HepG2 (cell line): Measurements from ENCODE around the gene RANBP3. TPM values are rescaled to one million over a fixed set of nuclear protein-coding genes. Genes with fewer than 3 reads are reported as not detected.
A peak's percentile ranks its signal among the peaks of the same experiment; 100 is the strongest.

Experiments used
- AGO2 ChIP-seq: fragments of 200-400 bp; formaldehyde crosslinking; optimal IDR thresholded peaks from 2 replicates; pipeline ENCODE3; 2017; ENCODE audit warnings: mild to moderate bottlenecking, low read depth, low read length, moderate library complexity
- ARID2 ChIP-seq: sonication (generic); formaldehyde crosslinking; IDR thresholded peaks from 2 replicates; pipeline ENCODE4 v1.8.1; 2022; ENCODE audit warnings: mild to moderate bottlenecking, missing genetic modification reagents, borderline replicate concordance
- ARNT2 ChIP-seq: sonication (generic); formaldehyde crosslinking; IDR thresholded peaks from 2 replicates; pipeline ENCODE4 v1.8.0; 2022; ENCODE audit warnings: mild to moderate bottlenecking, low read depth, missing genetic modification reagents, moderate library complexity
- CENPT ChIP-seq: sonication (generic); formaldehyde crosslinking; IDR thresholded peaks from 2 replicates; pipeline ENCODE4 v1.8.0; 2022; ENCODE audit warnings: low read depth, mild to moderate bottlenecking, moderate library complexity, missing genetic modification reagents
- HOXA3 ChIP-seq: sonication (generic); formaldehyde crosslinking; IDR thresholded peaks from 2 replicates; pipeline ENCODE4 v1.5.0; 2020; ENCODE audit warnings: missing genetic modification reagents
- MIER2 ChIP-seq: IDR thresholded peaks from 2 replicates; pipeline ENCODE4 v1.6.1; 2016; ENCODE audit warnings: missing biosample characterization, missing genetic modification reagents
- MIXL1 ChIP-seq: IDR thresholded peaks from 2 replicates; pipeline ENCODE4 v1.6.1; 2016
- PRDM4 ChIP-seq: sonication (generic); formaldehyde crosslinking; IDR thresholded peaks from 2 replicates; pipeline ENCODE4 v1.9.0; 2021; ENCODE audit warnings: missing genetic modification reagents, borderline replicate concordance
- USF2 ChIP-seq, 2 experiments: sonication (generic) in 1 of 2; formaldehyde crosslinking in 1 of 2; IDR thresholded peaks; 2 replicates each; pipeline versions ENCODE4 v1.5.1 to v1.6.1; 2011 to 2020; ENCODE audit warnings: borderline replicate concordance in 1 of 2, low read depth in 1 of 2, low read length in 1 of 2, mild to moderate bottlenecking in 1 of 2, missing genetic modification reagents in 1 of 2, moderate library complexity in 1 of 2
- ZBTB14 ChIP-seq: sonication (generic); formaldehyde crosslinking; IDR thresholded peaks from 2 replicates; pipeline ENCODE4 v1.4.0; 2020; ENCODE audit warnings: missing genetic modification reagents
- ZBTB43 ChIP-seq: sonication (generic); formaldehyde crosslinking; conservative IDR thresholded peaks from 2 replicates; pipeline ENCODE4 v1.4.0; 2020; ENCODE audit warnings: missing genetic modification reagents
- ZNF335 ChIP-seq: sonication (generic); formaldehyde crosslinking; IDR thresholded peaks from 2 replicates; pipeline ENCODE4 v1.4.0; 2020; ENCODE audit warnings: missing genetic modification reagents
- ZNF33B ChIP-seq: sonication (generic); formaldehyde crosslinking; IDR thresholded peaks from 2 replicates; pipeline ENCODE4 v1.5.1; 2020; ENCODE audit warnings: mild to moderate bottlenecking, missing genetic modification reagents
- ZNF383 ChIP-seq: sonication (generic); formaldehyde crosslinking; IDR thresholded peaks from 2 replicates; pipeline ENCODE4 v1.4.0; 2020; ENCODE audit warnings: missing genetic modification reagents, mild to moderate bottlenecking, borderline replicate concordance
- ZNF451 ChIP-seq: sonication (generic); formaldehyde crosslinking; IDR thresholded peaks from 2 replicates; pipeline ENCODE4 v1.5.0; 2020; ENCODE audit warnings: mild to moderate bottlenecking, missing genetic modification reagents
- ZNF784 ChIP-seq: sonication (generic); formaldehyde crosslinking; IDR thresholded peaks from 2 replicates; pipeline ENCODE4 v1.5.1; 2020; ENCODE audit warnings: missing genetic modification reagents, mild to moderate bottlenecking, borderline replicate concordance
- ZNF839 ChIP-seq: sonication (generic); formaldehyde crosslinking; IDR thresholded peaks from 2 replicates; pipeline ENCODE4 v1.4.0; 2020; ENCODE audit warnings: missing genetic modification reagents, mild to moderate bottlenecking, borderline replicate concordance
- ZSCAN5A ChIP-seq: sonication (generic); formaldehyde crosslinking; IDR thresholded peaks from 2 replicates; pipeline ENCODE4 v1.8.0; 2022; ENCODE audit warnings: mild to moderate bottlenecking, missing genetic modification reagents, borderline replicate concordance
- polyA plus RNA-seq, 8 experiments: library from polyadenylated mRNA; depleted of rRNA in 3 of 8; stranded (reverse) in 7 of 8; unstranded in 1 of 8; fragments of >200 nt; fragmentation: Illumina TruSeq in 4 of 8; extraction: Trizol in 4 of 8; gene quantifications; 2 replicates each; pipeline versions ENCODE4 v1.2.1 to v1.2.3, GENCODE V29; 2011 to 2016; ENCODE audit warnings: low read depth in 4 of 8, missing spikeins in 1 of 8, mixed read lengths in 1 of 8; ENCODE audit not compliant: insufficient read depth in 1 of 8
- total RNA-seq, 5 experiments: library from RNA; depleted of rRNA; stranded (reverse); fragments of >200 nt; fragmentation: Illumina TruSeq; extraction: Trizol; gene quantifications; 2 replicates each; pipeline ENCODE4 v1.2.3, GENCODE V29; 2016; ENCODE audit warnings: low read depth in 1 of 5

The RANBP3 gene
- total and polyA plus RNA-seq, 2 of the 13 experiments (the other 11 are each of a cell fraction or from before 2014, with no cell fraction given) = 39.5 to 149 TPM

GRCh38 chr19:5903624-5904351 is 74.2 kb downstream of the RANBP3 start, which contains the start of gene NDUFA11 (continued):
- TF ChIP-seq USF2 (IDR thresholded peaks at IDR 0.05; ENCODE audit: low read depth, low read length) (no peak), USF2 (CRISPR knock-in tag; IDR thresholded peaks at IDR 0.05; ENCODE audit: borderline replicate concordance) (peak; percentile 45; the same call in 1 of the 2 replicates), ZNF784 (peak; percentile 88; the same call in 1 of the 2 replicates), ZNF335 (CRISPR knock-in tag) (0 out of 2 replicates have a peak, but pooled peaks have one; percentile 43), AGO2 (peak; percentile 15), ZBTB43 (no peak), MIER2 (CRISPR knock-in tag) (0 out of 2 replicates have a peak, but pooled peaks have one; percentile 37), ARID2 (CRISPR knock-in tag) (no peak), ZNF383 (CRISPR knock-in tag) (no peak), HOXA3 (peak; percentile 94), CENPT (no peak), ZSCAN5A (CRISPR knock-in tag) (no peak), ZNF33B (CRISPR knock-in tag) (no peak; the same call in 1 of the 2 replicates), ZNF839 (CRISPR knock-in tag) (peak; percentile 81; the same call in 1 of the 2 replicates), ZBTB14 (CRISPR knock-in tag) (peak; percentile 89), MIXL1 (CRISPR knock-in tag) (peak; percentile 85), ZNF451 (0 out of 2 replicates have a peak, but pooled peaks have one; percentile 35), ARNT2 (CRISPR knock-in tag) (peak; percentile 97; the same call in 1 of the 2 replicates), PRDM4 (CRISPR knock-in tag) (no peak)
